Peyer's patch (tissue), 4 donors: ENCODE measurements around the gene TAF11.

Source experiments
- POLR2A ChIP-seq, 2 donors: fragments of 450-650 bp; IDR thresholded peaks; one replicate each; pipeline ENCODE4 v1.5.1; 2017; ENCODE audit warnings: antibody characterized with exemption in 2 of 2, mild to moderate bottlenecking in 2 of 2, moderate library complexity in 2 of 2
- TF ChIP-seq, protein P1 (sequence below), 6 experiments: fragments of 450-650 bp in 4 of 6; fragments of 200-600 bp in 2 of 6; sonication (generic) in 1 of 6; IDR thresholded peaks; one replicate each; pipeline ENCODE4 v1.5.1; 2017 to 2019; ENCODE audit warnings: antibody characterized with exemption in 6 of 6, mild to moderate bottlenecking in 3 of 6, moderate library complexity in 1 of 6

DNA sequence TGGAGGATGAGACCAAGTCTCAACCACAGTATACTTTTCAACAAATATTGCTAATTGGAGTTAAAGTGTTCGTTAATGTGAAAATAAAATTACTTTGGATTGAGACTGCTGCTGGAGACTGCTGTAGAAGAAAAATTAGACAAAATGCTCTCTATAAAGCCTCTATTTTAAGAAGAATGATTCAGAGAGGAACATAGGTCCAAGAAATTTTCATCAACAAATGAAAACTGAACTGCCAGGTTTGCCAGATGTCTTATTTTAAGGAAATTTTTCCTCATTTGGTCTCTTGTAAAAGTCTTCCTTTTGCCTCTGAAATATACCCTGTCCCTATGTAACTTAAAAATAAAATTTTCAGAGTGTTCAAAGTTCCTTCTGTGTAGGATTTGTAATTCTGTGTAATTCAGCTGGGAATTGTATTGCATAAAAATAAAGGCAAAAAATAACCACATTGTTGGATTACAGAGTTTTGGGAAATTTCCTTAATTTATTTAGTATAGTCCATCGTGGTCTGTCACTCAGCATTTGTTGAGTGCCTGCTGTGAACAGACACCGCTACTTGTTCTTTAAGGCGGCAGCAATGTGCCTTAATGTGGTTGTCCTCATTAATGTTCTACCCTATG, 28.6 kb upstream of the TAF11 start:
- TF ChIP-seq, protein P1, sequence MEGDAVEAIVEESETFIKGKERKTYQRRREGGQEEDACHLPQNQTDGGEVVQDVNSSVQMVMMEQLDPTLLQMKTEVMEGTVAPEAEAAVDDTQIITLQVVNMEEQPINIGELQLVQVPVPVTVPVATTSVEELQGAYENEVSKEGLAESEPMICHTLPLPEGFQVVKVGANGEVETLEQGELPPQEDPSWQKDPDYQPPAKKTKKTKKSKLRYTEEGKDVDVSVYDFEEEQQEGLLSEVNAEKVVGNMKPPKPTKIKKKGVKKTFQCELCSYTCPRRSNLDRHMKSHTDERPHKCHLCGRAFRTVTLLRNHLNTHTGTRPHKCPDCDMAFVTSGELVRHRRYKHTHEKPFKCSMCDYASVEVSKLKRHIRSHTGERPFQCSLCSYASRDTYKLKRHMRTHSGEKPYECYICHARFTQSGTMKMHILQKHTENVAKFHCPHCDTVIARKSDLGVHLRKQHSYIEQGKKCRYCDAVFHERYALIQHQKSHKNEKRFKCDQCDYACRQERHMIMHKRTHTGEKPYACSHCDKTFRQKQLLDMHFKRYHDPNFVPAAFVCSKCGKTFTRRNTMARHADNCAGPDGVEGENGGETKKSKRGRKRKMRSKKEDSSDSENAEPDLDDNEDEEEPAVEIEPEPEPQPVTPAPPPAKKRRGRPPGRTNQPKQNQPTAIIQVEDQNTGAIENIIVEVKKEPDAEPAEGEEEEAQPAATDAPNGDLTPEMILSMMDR (IDR thresholded peaks at IDR 0.05) = no peak
- no peak for TF ChIP-seq POLR2A (IDR thresholded peaks at IDR 0.05)
